Bronchial epithelial cell (primary cell): ENCODE results near the gene RTL5. TPM values are rescaled to one million over a fixed set of nuclear protein-coding genes. Genes with fewer than 3 reads are reported as not detected.

Experiments
- DNase-seq: peaks from one replicate; pipeline ENCODE4 v3.0.0-alpha.2; 2010; ENCODE audit warnings: low read depth
- FAIRE-seq: peaks from 2 replicates; lab custom pipeline; 2011; peaks lifted over from hg19 to GRCh38; lab: Jason Lieb, UNC
- H3K27me3 ChIP-seq: 2 replicates; pipeline ENCODE4 v1.5.1; 2011; ENCODE audit warnings: low read length; ENCODE audit not compliant: control insufficient read depth, insufficient read depth
- H3K36me3 ChIP-seq: 2 replicates; pipeline ENCODE4 v1.5.1; 2011; ENCODE audit warnings: low read length; ENCODE audit not compliant: control insufficient read depth, insufficient read depth
- H3K4me3 ChIP-seq: 2 replicates; pipeline ENCODE4 v1.5.1; 2011; ENCODE audit warnings: mild to moderate bottlenecking, low read depth, low read length, control low read depth
- CTCF ChIP-seq: IDR thresholded peaks from 2 replicates; pipeline ENCODE4 v1.5.1; 2011; ENCODE audit warnings: mild to moderate bottlenecking, moderate library complexity, low read length, control low read depth, inconsistent platforms; ENCODE audit not compliant: insufficient read depth, severe bottlenecking
- total RNA-seq: library from RNA; depleted of rRNA; stranded (reverse); fragments of >200 nt; gene quantifications from 2 replicates; pipeline ENCODE4 v1.2.1, GENCODE V29; 2014

Gene RTL5
- total RNA-seq, 1 donor from 2014 or later = not detected

GRCh38 chrX:72159769-72160168 lies 28.1 kb upstream of the RTL5 start:
- Histone ChIP-seq H3K36me3 (no peaks in the 10 kb centered on the region), H3K4me3 (no peak overlapping the region), H3K27me3 (no peaks in the 10 kb centered on the region)
- peak; percentile 18 for DNase-seq
- no peak for TF ChIP-seq CTCF
- FAIRE-seq = no peak

GRCh38 chrX:72158773-72159172 lies 27.1 kb upstream of the RTL5 start:
- no peaks in the 10 kb centered on the region for H3K27me3 ChIP-seq
- FAIRE-seq (no peak), DNase-seq (no peak)
- H3K36me3 ChIP-seq = no peaks in the 10 kb centered on the region
- TF ChIP-seq CTCF = no peak
- H3K4me3 ChIP-seq = no peak overlapping the region

- FAIRE-seq (no peak), DNase-seq (no peak)
- H3K27me3 ChIP-seq = no peaks in the 10 kb centered on the region
- no peak overlapping the region for H3K4me3 ChIP-seq
- no peaks in the 10 kb centered on the region for H3K36me3 ChIP-seq
- TF ChIP-seq CTCF = no peak
Measured at GRCh38 chrX:72146527-72146926, 14.8 kb upstream of the RTL5 start.

- no peak for FAIRE-seq
- no peak for DNase-seq
- no peak for TF ChIP-seq CTCF
- Histone ChIP-seq H3K4me3 (no peak overlapping the region), H3K27me3 (no peaks in the 10 kb centered on the region), H3K36me3 (no peaks in the 10 kb centered on the region)
Measured at GRCh38 chrX:72145181-72145580, 13.5 kb upstream of the RTL5 start.

GRCh38 chrX:72143609-72143907 lies 11.8 kb upstream of the RTL5 start:
- FAIRE-seq = no peak
- no peak for DNase-seq
- Histone ChIP-seq H3K4me3 (no peak overlapping the region), H3K27me3 (no peaks in the 10 kb centered on the region), H3K36me3 (no peaks in the 10 kb centered on the region)
- no peak for TF ChIP-seq CTCF

- DNase-seq = no peak
- no peak for FAIRE-seq
Measured at GRCh38 chrX:72142794-72143608, 11.3 kb upstream of the RTL5 start.

More at GRCh38 chrX:72142794-72143608, 11.3 kb upstream of the RTL5 start:
- TF ChIP-seq CTCF = no peak
- Histone ChIP-seq H3K4me3 (no peak overlapping the region), H3K36me3 (no peaks in the 10 kb centered on the region), H3K27me3 (no peaks in the 10 kb centered on the region)
